Tibial nerve (tissue), 4 donors: ENCODE data around the gene TRMT2A. TPM values are rescaled to one million over a fixed set of nuclear protein-coding genes. Genes with fewer than 3 reads are reported as not detected.
A peak's percentile ranks its signal among the peaks of the same experiment; 100 is the strongest.

Source experiments
- DNase-seq, 2 donors: peaks; one replicate each; pipeline ENCODE4 v3.0.0-alpha.2; 2019; ENCODE audit warnings: low spot score in 2 of 2
- H3K27ac ChIP-seq, 4 donors: fragments of 200-600 bp; sonication (generic) in 3 of 4; one replicate each; pipeline ENCODE4 v1.5.1; 2017 to 2019; ENCODE audit warnings: mild to moderate bottlenecking in 1 of 4
- H3K27me3 ChIP-seq, 2 donors: fragments of 200-600 bp; sonication (generic) in 1 of 2; one replicate each; pipeline versions ENCODE4 v1.5.1 to v1.6.0; 2017 to 2019
- H3K36me3 ChIP-seq, 3 donors: fragments of 200-600 bp; sonication (generic); one replicate each; pipeline ENCODE4 v1.5.1; 2018 to 2019
- H3K4me1 ChIP-seq, 4 donors: fragments of 200-600 bp; sonication (generic) in 3 of 4; one replicate each; pipeline ENCODE4 v1.5.1; 2017 to 2019
- H3K4me3 ChIP-seq, 4 donors: fragments of 200-600 bp; sonication (generic) in 3 of 4; one replicate each; pipeline ENCODE4 v1.5.1; 2017 to 2019; ENCODE audit warnings: mild to moderate bottlenecking in 1 of 4, moderate library complexity in 1 of 4
- H3K9me3 ChIP-seq, 4 donors: fragments of 200-600 bp; sonication (generic) in 3 of 4; one replicate each; pipeline ENCODE4 v1.5.1; 2017 to 2019
- CTCF ChIP-seq, 5 experiments: fragments of 200-600 bp in 3 of 5; fragments of 450-650 bp in 2 of 5; sonication (generic) in 3 of 5; IDR thresholded peaks; one replicate each; pipeline ENCODE4 v1.5.1; 2016 to 2019; ENCODE audit warnings: antibody characterized with exemption in 5 of 5, mild to moderate bottlenecking in 3 of 5, moderate library complexity in 2 of 5
- EP300 ChIP-seq, 2 donors: sonication (generic); formaldehyde crosslinking; IDR thresholded peaks; one replicate each; pipeline ENCODE4 v1.6.1; 2017; ENCODE audit warnings: antibody characterized with exemption in 2 of 2, mild to moderate bottlenecking in 1 of 2
- POLR2A ChIP-seq, 2 donors: fragments of 450-650 bp; IDR thresholded peaks; one replicate each; pipeline ENCODE4 v1.6.1; 2017; ENCODE audit warnings: antibody characterized with exemption in 2 of 2, mild to moderate bottlenecking in 2 of 2, moderate library complexity in 2 of 2
- WGBS, 2 donors: methylation state at CpG; one replicate each; pipeline ENCODE4 v1.1.5; 2018; 5-methylcytosine and 5-hydroxymethylcytosine counted together
- total RNA-seq, 4 donors: library from RNA; depleted of rRNA; stranded (reverse); fragments of >200 nt; gene quantifications; one replicate each; pipeline ENCODE4 v1.1.0, GENCODE V29; 2016

TRMT2A gene
- total RNA-seq = 100 to 1,000 TPM in 1 of 4 donors, 10 to 100 TPM in 3; 39.0 to 139 (median 55.9) TPM

- WGBS, 2 donors = 0 to 1% methylated on average over 9 to 74 of the region's 88 CpGs
- no peaks in the 10 kb centered on the region for H3K27me3 ChIP-seq
- H3K4me3 ChIP-seq = peak within 1 kb of the TSS; percentile 84 to 98 (median 96)
- no peaks in the 10 kb centered on the region for H3K9me3 ChIP-seq
- TF ChIP-seq POLR2A (IDR thresholded peaks at IDR 0.05) (peak in 1 of 2 donors; percentile 34), EP300 (IDR thresholded peaks at IDR 0.05) (peak; percentile 34 to 89), CTCF (IDR thresholded peaks at IDR 0.05) (peak in 3 of 5 experiments; percentile 3 to 59 (median 37))
- peaks cover 0 to 85% (median 29%) of the 10 kb centered on the region in 4 donors for H3K4me1 ChIP-seq
- peak; percentile 98 for DNase-seq
- H3K27ac ChIP-seq = peak within 1 kb of the TSS; percentile 86 to 94 (median 92)
- H3K36me3 ChIP-seq = peaks cover 0 to 71% (median 5%) of the 10 kb centered on the region in 3 donors
These were observed at the start of gene TRMT2A for GRCh38 chr22:20116951-20117632. TSS of gene TRMT2A (minus strand) at chr22:20117226. CDS start at chr22:20116906, 320 bp downstream.

- Histone ChIP-seq H3K27ac (no peak overlapping the region), H3K27me3 (no peaks in the 10 kb centered on the region), H3K4me3 (no peak overlapping the region), H3K36me3 (no peaks in the 10 kb centered on the region), H3K9me3 (no peaks in the 10 kb centered on the region), H3K4me1 (no peaks in the 10 kb centered on the region)
- 79 to 91% methylated on average over 5 to 9 of the region's 9 CpGs for WGBS, 2 donors
- TF ChIP-seq EP300 (IDR thresholded peaks at IDR 0.05) = no peak
- TF ChIP-seq POLR2A (IDR thresholded peaks at IDR 0.05) = no peak
- DNase-seq = no peak
These were observed 49.7 kb upstream of the TRMT2A start for GRCh38 chr22:20166703-20167102.

- Histone ChIP-seq H3K4me3 (no peak overlapping the region), H3K4me1 (no peaks in the 10 kb centered on the region)
- 84 to 90% methylated on average over 7 of the region's 7 CpGs for WGBS, 2 donors
These were observed 48.9 kb upstream of the TRMT2A start for GRCh38 chr22:20165913-20166312.

GRCh38 chr22:20165421-20165820 lies 48.4 kb upstream of the TRMT2A start:
- Histone ChIP-seq H3K4me3 (no peak overlapping the region), H3K27me3 (no peaks in the 10 kb centered on the region), H3K36me3 (no peaks in the 10 kb centered on the region), H3K27ac (no peak overlapping the region), H3K4me1 (no peaks in the 10 kb centered on the region), H3K9me3 (no peaks in the 10 kb centered on the region)
- 87 to 96% methylated on average over 8 to 11 of the region's 12 CpGs for WGBS, 2 donors
- no peak for TF ChIP-seq EP300 (IDR thresholded peaks at IDR 0.05)
- no peak for TF ChIP-seq CTCF (IDR thresholded peaks at IDR 0.05)
- no peak for TF ChIP-seq POLR2A (IDR thresholded peaks at IDR 0.05)
- DNase-seq = no peak

More at GRCh38 chr22:20165913-20166312, 48.9 kb upstream of the TRMT2A start:
- Histone ChIP-seq H3K27me3 (no peaks in the 10 kb centered on the region), H3K9me3 (no peaks in the 10 kb centered on the region), H3K36me3 (no peaks in the 10 kb centered on the region), H3K27ac (no peak overlapping the region)
- TF ChIP-seq EP300 (IDR thresholded peaks at IDR 0.05) (no peak), CTCF (IDR thresholded peaks at IDR 0.05) (no peak), POLR2A (IDR thresholded peaks at IDR 0.05) (no peak)
- no peak for DNase-seq

GRCh38 chr22:20164863-20165262 lies 47.8 kb upstream of the TRMT2A start:
- DNase-seq = no peak
- no peaks in the 10 kb centered on the region for H3K9me3 ChIP-seq
- H3K36me3 ChIP-seq = no peaks in the 10 kb centered on the region
- no peaks in the 10 kb centered on the region for H3K4me1 ChIP-seq
- H3K27me3 ChIP-seq = no peaks in the 10 kb centered on the region
- TF ChIP-seq EP300 (IDR thresholded peaks at IDR 0.05) (no peak), CTCF (IDR thresholded peaks at IDR 0.05) (no peak), POLR2A (IDR thresholded peaks at IDR 0.05) (no peak)
- 62 to 88% methylated on average over 6 to 9 of the region's 11 CpGs for WGBS, 2 donors
- no peak overlapping the region for H3K4me3 ChIP-seq
- no peak overlapping the region for H3K27ac ChIP-seq
